ENCODE results near the gene INPP5K.

Gene INPP5K

DNA sequence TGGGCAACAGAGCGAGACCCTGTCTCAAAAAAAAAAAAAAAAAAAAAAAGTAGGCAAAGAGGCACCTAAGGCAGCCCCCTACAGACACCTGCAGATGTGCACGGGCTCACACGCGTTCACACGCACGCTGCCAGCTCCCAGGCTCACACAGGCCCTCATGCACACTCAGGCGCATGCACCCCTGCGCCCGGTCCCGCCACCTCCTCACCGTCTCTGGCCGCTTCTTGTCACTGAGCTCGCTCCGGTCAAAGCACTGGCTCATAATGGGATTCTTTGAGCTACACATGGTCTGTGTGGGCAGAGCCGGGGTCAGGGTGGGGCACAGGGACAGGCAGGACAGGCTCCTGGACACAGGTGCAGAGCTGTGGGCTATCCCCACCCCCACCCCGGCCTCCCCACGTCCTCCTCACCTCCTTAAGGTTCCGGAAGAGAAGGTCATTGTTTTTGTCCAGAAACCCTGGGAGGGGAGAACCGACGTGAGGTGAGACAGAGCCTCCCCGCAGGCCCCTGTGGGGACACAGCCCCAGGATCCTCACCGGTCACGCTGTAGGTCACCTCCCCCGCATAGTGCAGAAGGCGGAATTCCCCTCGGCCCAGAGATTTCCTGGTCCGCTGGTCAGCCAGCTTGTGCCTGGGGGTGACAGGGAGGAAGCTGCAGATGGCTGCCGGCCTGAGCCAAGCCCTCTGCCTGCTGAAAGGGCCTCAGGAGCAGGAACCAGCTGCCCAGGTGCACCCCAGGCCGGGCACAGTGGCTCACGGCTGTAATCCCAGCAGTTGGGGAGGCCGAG is 41.8 kb downstream of the INPP5K start:
- ATAC-seq (ENCODE audit: low read depth), result no peak
- Histone ChIP-seq H3K36me3 (ENCODE audit: low read depth) (peaks cover 55% of the 10 kb centered on the region), H3K4me3 (ENCODE audit: severe bottlenecking) (no peak overlapping the region)

DNA sequence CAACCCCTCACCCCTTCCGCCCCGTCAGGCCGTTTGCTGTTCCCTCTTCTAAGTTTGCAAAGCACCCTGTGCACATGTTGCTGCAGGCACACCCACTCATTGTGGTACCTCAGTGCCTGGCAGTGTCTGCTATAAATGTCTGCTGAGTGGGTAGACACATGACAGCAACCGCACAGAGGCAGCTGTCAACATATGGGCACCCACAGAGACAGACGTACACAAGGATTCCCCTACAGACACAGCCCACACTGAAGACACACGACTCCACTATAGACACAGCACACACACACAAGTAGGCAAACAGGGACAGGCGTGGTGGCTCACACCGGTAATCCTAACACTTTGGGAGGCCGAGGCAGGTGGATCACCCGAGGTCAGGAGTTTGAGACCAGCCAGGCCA is 42.6 kb downstream of the INPP5K start:
- ATAC-seq (ENCODE audit: low read depth) (no peak), DNase-seq (ENCODE audit: low spot score) (no peak)
- Histone ChIP-seq H3K36me3 (ENCODE audit: low read depth) (peaks cover 59% of the 10 kb centered on the region), H3K27me3 (ENCODE audit: insufficient read depth, poor library complexity, severe bottlenecking) (no peaks in the 10 kb centered on the region), H3K4me3 (ENCODE audit: severe bottlenecking) (no peak overlapping the region), H3K4me1 (ENCODE audit: insufficient read depth, poor library complexity, severe bottlenecking) (no peaks in the 10 kb centered on the region), H3K9me3 (ENCODE audit: severe bottlenecking) (no peaks in the 10 kb centered on the region), H3K27ac (ENCODE audit: poor library complexity, severe bottlenecking) (no peak overlapping the region)
- TF ChIP-seq, protein P1, sequence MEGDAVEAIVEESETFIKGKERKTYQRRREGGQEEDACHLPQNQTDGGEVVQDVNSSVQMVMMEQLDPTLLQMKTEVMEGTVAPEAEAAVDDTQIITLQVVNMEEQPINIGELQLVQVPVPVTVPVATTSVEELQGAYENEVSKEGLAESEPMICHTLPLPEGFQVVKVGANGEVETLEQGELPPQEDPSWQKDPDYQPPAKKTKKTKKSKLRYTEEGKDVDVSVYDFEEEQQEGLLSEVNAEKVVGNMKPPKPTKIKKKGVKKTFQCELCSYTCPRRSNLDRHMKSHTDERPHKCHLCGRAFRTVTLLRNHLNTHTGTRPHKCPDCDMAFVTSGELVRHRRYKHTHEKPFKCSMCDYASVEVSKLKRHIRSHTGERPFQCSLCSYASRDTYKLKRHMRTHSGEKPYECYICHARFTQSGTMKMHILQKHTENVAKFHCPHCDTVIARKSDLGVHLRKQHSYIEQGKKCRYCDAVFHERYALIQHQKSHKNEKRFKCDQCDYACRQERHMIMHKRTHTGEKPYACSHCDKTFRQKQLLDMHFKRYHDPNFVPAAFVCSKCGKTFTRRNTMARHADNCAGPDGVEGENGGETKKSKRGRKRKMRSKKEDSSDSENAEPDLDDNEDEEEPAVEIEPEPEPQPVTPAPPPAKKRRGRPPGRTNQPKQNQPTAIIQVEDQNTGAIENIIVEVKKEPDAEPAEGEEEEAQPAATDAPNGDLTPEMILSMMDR (IDR thresholded peaks at IDR 0.05; ENCODE audit: poor library complexity, severe bottlenecking), result no peak

More for the DNA sequence above, 41.8 kb downstream of the INPP5K start:
- no peak for DNase-seq (ENCODE audit: low spot score)
- TF ChIP-seq, protein P1 (IDR thresholded peaks at IDR 0.05; ENCODE audit: poor library complexity, severe bottlenecking), result no peak
- Histone ChIP-seq H3K4me1 (ENCODE audit: insufficient read depth, poor library complexity, severe bottlenecking) (no peaks in the 10 kb centered on the region), H3K27ac (ENCODE audit: poor library complexity, severe bottlenecking) (no peak overlapping the region), H3K27me3 (ENCODE audit: insufficient read depth, poor library complexity, severe bottlenecking) (no peaks in the 10 kb centered on the region), H3K9me3 (ENCODE audit: severe bottlenecking) (no peaks in the 10 kb centered on the region)

DNA sequence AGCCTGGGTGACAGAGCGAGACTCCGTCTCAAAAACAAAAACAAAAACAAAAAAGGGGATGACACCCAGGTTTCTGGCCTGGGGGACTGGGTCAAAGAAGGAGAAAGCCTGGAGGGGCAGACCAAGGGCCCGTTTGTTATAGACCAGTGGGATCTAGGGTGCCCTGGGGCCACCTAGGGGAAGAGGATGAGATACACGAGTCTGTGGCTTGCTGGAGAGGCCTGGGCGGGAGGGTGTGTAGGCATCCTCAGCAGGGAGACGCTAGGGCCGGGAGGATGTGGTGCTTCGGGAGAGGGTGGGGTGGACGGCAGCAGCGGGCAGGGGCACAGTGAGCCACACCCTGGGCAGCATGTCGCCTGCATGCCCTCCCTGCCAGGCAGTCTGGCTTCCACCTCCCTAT is 43.2 kb downstream of the INPP5K start:
- H3K9me3 ChIP-seq (ENCODE audit: severe bottlenecking), result no peaks in the 10 kb centered on the region
- H3K27me3 ChIP-seq (ENCODE audit: insufficient read depth, poor library complexity, severe bottlenecking), result no peaks in the 10 kb centered on the region
- no peak overlapping the region for H3K27ac ChIP-seq (ENCODE audit: poor library complexity, severe bottlenecking)
- DNase-seq (ENCODE audit: low spot score) (no peak), ATAC-seq (ENCODE audit: low read depth) (no peak; the same call in 2 of the 3 replicates)
- TF ChIP-seq, protein P1 (IDR thresholded peaks at IDR 0.05; ENCODE audit: poor library complexity, severe bottlenecking), result no peak
- H3K4me1 ChIP-seq (ENCODE audit: insufficient read depth, poor library complexity, severe bottlenecking), result no peaks in the 10 kb centered on the region
- H3K4me3 ChIP-seq (ENCODE audit: severe bottlenecking), result no peak overlapping the region
- peaks cover 62% of the 10 kb centered on the region for H3K36me3 ChIP-seq (ENCODE audit: low read depth)

DNA sequence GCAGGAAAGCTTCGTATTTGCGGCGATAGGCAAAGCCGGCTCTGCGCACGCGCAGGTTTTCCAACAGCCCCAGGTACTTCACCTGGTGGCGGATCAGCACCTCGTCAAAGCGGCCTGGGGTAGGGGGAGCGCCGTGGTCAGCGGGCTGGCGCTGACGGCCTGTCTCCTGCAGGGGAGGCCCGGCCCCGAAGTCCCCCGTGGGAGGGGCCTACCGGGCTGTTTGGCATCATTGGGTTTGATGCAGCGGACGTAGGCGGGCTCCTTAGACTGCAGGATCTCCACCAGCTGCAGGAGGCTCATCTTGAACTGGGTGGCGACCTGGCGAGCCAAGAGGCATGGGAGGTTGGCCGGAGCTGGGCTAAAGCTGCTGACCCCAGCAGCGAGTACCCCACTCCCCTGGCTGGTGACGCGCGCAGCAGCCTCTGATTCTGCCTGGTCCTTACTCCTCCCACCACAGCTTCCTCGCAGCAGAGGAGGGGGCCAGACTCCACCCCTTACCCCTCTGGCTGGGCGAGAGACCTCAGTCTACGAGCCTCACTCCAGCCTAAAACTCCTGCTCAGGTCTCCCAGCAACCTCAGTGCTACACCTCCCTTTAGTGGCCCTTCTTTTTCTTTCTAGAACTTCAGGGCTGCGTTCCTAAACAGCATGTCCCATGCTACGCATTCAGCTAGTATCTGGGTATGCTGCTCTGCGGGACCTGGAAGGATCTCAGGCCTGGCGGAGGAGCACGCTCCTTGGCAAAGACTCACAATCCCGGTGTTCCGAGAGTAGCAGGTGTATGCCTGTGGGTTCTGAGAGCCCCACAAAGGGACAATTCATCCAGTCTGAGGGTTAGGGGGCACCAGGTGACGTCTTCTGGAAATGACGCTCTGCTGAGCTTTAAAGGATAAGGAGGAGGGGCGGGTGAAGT is 44.2 kb downstream of the INPP5K start:
- Histone ChIP-seq H3K4me1 (ENCODE audit: insufficient read depth, poor library complexity, severe bottlenecking) (no peaks in the 10 kb centered on the region), H3K4me3 (ENCODE audit: severe bottlenecking) (no peak overlapping the region), H3K9me3 (ENCODE audit: severe bottlenecking) (no peaks in the 10 kb centered on the region), H3K27ac (ENCODE audit: poor library complexity, severe bottlenecking) (no peak overlapping the region), H3K36me3 (ENCODE audit: low read depth) (peaks cover 57% of the 10 kb centered on the region), H3K27me3 (ENCODE audit: insufficient read depth, poor library complexity, severe bottlenecking) (no peaks in the 10 kb centered on the region)
- ATAC-seq (ENCODE audit: low read depth), result no peak
- TF ChIP-seq, protein P1 (IDR thresholded peaks at IDR 0.05; ENCODE audit: poor library complexity, severe bottlenecking), result no peak
- no peak for DNase-seq (ENCODE audit: low spot score)
